ENCODE measurements around the gene ZNF273.

DNA sequence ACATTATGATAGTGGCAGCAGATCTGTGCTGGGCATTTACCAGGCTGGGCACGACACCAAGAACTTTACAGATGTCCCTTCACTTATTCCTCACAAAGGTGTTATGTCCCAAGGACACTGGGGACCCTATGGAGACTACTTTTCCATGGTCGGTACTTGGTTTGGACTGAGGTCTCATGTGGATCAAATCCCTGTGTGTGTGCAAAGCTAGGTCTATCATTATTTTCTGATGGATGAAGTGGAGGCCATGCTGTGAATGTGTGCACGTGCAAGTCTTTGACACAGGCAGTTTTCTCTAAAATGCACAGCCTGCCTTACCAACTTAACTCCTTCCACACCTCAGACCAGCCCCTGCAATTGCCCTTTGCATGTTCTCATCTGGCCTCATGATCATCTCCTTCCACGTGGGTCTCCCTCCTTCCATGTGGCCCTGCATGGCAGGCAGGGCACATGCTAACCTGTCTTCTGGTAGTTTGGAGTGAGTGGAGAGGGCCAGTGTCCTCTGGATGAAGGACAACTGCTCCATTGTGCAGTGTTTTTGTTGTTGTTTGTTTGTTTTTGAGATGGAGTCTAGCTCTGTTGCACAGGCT, 16.0 kb upstream of the ZNF273 start:
- TF ChIP-seq EZH2phosphoT487 (IDR thresholded peaks at IDR 0.05; ENCODE audit: borderline replicate concordance, low read depth, low read length): no peak
- TF ChIP-seq, protein P1, sequence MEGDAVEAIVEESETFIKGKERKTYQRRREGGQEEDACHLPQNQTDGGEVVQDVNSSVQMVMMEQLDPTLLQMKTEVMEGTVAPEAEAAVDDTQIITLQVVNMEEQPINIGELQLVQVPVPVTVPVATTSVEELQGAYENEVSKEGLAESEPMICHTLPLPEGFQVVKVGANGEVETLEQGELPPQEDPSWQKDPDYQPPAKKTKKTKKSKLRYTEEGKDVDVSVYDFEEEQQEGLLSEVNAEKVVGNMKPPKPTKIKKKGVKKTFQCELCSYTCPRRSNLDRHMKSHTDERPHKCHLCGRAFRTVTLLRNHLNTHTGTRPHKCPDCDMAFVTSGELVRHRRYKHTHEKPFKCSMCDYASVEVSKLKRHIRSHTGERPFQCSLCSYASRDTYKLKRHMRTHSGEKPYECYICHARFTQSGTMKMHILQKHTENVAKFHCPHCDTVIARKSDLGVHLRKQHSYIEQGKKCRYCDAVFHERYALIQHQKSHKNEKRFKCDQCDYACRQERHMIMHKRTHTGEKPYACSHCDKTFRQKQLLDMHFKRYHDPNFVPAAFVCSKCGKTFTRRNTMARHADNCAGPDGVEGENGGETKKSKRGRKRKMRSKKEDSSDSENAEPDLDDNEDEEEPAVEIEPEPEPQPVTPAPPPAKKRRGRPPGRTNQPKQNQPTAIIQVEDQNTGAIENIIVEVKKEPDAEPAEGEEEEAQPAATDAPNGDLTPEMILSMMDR (conservative IDR thresholded peaks at IDR 0.05; ENCODE audit: low read length): no peak

Measured in OCI-LY7 (cell line).